Caco-2 (cell line): ENCODE data around the gene SMIM23. TPM values are rescaled to one million over a fixed set of nuclear protein-coding genes. Genes with fewer than 3 reads are reported as not detected.

Source experiments
- BruUV-seq: library from RNA; stranded (reverse); fragments of 400-500 nt; replicated peaks from 2 replicates; lab custom pipeline; 2021; lab: Mats Ljungman, UMichigan
- CTCF ChIA-PET: fragments of 300-600 bp; sonication (Branson Sonifier 250); formaldehyde crosslinking; loops from one replicate; lab custom pipeline; 2022; ENCODE audit warnings: antibody characterized with exemption; lab: Charles Lee
- POLR2A ChIA-PET: fragments of 300-600 bp; sonication (Branson Sonifier 250); formaldehyde crosslinking; loops from one replicate; lab custom pipeline; 2022; ENCODE audit warnings: antibody characterized with exemption; lab: Charles Lee
- DNase-seq, 2 experiments: peaks; one replicate each; pipeline versions ENCODE4 v3.0.0 to v3.0.0-alpha.2; 2020 to 2022
- H3K27me3 ChIP-seq: replicated peaks from 2 replicates; pipeline ENCODE4 v1.6.0; 2011; ENCODE audit warnings: low read length; ENCODE audit not compliant: control insufficient read depth, insufficient read depth
- H3K36me3 ChIP-seq: 2 replicates; pipeline ENCODE4 v1.5.1; 2011; ENCODE audit warnings: low read length; ENCODE audit not compliant: control insufficient read depth, insufficient read depth
- H3K4me1 ChIP-seq: fragments of 250-450 bp; sonication (Bioruptor Pico); 2 replicates; pipeline ENCODE4 v1.5.1; 2020; ENCODE audit warnings: mild to moderate bottlenecking
- H3K4me3 ChIP-seq: 2 replicates; pipeline ENCODE4 v1.5.1; 2011; ENCODE audit warnings: low read depth, mild to moderate bottlenecking, control low read depth, low read length
- H3K9me3 ChIP-seq: fragments of 250-450 bp; sonication (Bioruptor Pico); 2 replicates; pipeline ENCODE4 v1.5.1; 2020; ENCODE audit warnings: mild to moderate bottlenecking, moderate library complexity
- H3K27ac Mint-ChIP-seq: one replicate; pipeline ENCODE4 v1.8.0; 2022; ENCODE audit warnings: mixed read lengths; ENCODE audit not compliant: unreplicated experiment
- H3K27me3 Mint-ChIP-seq: one replicate; pipeline ENCODE4 v1.8.0; 2022; ENCODE audit warnings: mixed read lengths; ENCODE audit not compliant: insufficient read depth, unreplicated experiment
- H3K36me3 Mint-ChIP-seq: one replicate; pipeline ENCODE4 v1.8.0; 2022; ENCODE audit warnings: mild to moderate bottlenecking, mixed read lengths; ENCODE audit not compliant: insufficient read depth, unreplicated experiment
- H3K4me1 Mint-ChIP-seq: one replicate; pipeline ENCODE4 v1.8.0; 2022; ENCODE audit warnings: low read depth, mixed read lengths; ENCODE audit not compliant: unreplicated experiment
- H3K4me3 Mint-ChIP-seq: one replicate; pipeline ENCODE4 v1.8.0; 2022; ENCODE audit warnings: mild to moderate bottlenecking, moderate library complexity, mixed read lengths; ENCODE audit not compliant: unreplicated experiment
- H3K9me3 Mint-ChIP-seq: one replicate; pipeline ENCODE4 v1.8.0; 2022; ENCODE audit warnings: mixed read lengths; ENCODE audit not compliant: unreplicated experiment
- CTCF ChIP-seq, 2 experiments: fragments of 200-600 bp in 1 of 2; IDR thresholded peaks; 1 replicate in 1 of 2; 2 replicates in 1 of 2; pipeline versions ENCODE4 v1.5.1 to v1.8.0; 2011 to 2022; ENCODE audit warnings: antibody characterized with exemption in 1 of 2, control low read depth in 1 of 2, inconsistent platforms in 1 of 2, low read depth in 1 of 2, low read length in 1 of 2, mild to moderate bottlenecking in 1 of 2, moderate library complexity in 1 of 2; ENCODE audit not compliant: insufficient read depth in 1 of 2, severe bottlenecking in 1 of 2, unreplicated experiment in 1 of 2
- intact Hi-C: fragments of 100-400 bp; cut with micrococcal nuclease; formaldehyde crosslinking; loops from one replicate; pipeline ENCODE4 v1.10.0; 2022; ENCODE audit not compliant: unreplicated experiment
- total RNA-seq: library from RNA; stranded (reverse); gene quantifications from 2 replicates; pipeline ENCODE4 v1.2.3, GENCODE V29; 2022

Gene SMIM23
- total RNA-seq, 1 experiment from 2014 or later = not detected

- H3K9me3 ChIP-seq = no peaks in the 10 kb centered on the region
- no peaks in the 10 kb centered on the region for H3K36me3 ChIP-seq
- ChIA-PET CTCF (no interaction called here), POLR2A (no interaction called here)
- H3K9me3 Mint-ChIP-seq = peaks cover 19% of the 10 kb centered on the region
- no TSS peak for BruUV-seq
- intact Hi-C loops = no loop called here
- H3K27me3 Mint-ChIP-seq = peaks cover 8% of the 10 kb centered on the region
- H3K4me3 Mint-ChIP-seq = no peak overlapping the region
- peaks cover 5% of the 10 kb centered on the region; the same call in 1 of the 2 replicates for H3K4me1 ChIP-seq
- H3K27me3 ChIP-seq = no peaks in the 10 kb centered on the region; the same call in 1 of the 2 replicates
- no peak for DNase-seq
- no peak for TF ChIP-seq CTCF (IDR thresholded peaks at IDR 0.05; ENCODE audit: insufficient read depth in 1 of 2, low read depth in 1 of 2, low read length in 1 of 2, severe bottlenecking in 1 of 2, unreplicated experiment in 1 of 2)
- H3K27ac Mint-ChIP-seq = no peak overlapping the region
- no peaks in the 10 kb centered on the region for H3K36me3 Mint-ChIP-seq
- H3K4me1 Mint-ChIP-seq = peaks cover 10% of the 10 kb centered on the region
- no peak overlapping the region for H3K4me3 ChIP-seq
Measured at GRCh38 chr5:171813813-171814490, 28.3 kb downstream of the SMIM23 start.

- peak overlapping the region; percentile 20 for H3K27ac Mint-ChIP-seq
- no peaks in the 10 kb centered on the region for H3K9me3 ChIP-seq
- H3K9me3 Mint-ChIP-seq = peaks cover 10% of the 10 kb centered on the region
- H3K4me1 ChIP-seq = peaks cover 5% of the 10 kb centered on the region; the same call in 1 of the 2 replicates
- no peak for DNase-seq
- no peaks in the 10 kb centered on the region for H3K36me3 ChIP-seq
- H3K4me1 Mint-ChIP-seq = peaks cover 10% of the 10 kb centered on the region
- peak overlapping the region; percentile 2 for H3K4me3 Mint-ChIP-seq
- CTCF ChIA-PET = no interaction called here
- BruUV-seq = no TSS peak
- H3K27me3 Mint-ChIP-seq = peaks cover 3% of the 10 kb centered on the region
- no peaks in the 10 kb centered on the region for H3K27me3 ChIP-seq
- POLR2A ChIA-PET = no interaction called here
- intact Hi-C loops = no loop called here
- H3K4me3 ChIP-seq = no peak overlapping the region
- no peaks in the 10 kb centered on the region for H3K36me3 Mint-ChIP-seq
- TF ChIP-seq CTCF (IDR thresholded peaks at IDR 0.05; ENCODE audit: insufficient read depth in 1 of 2, low read depth in 1 of 2, low read length in 1 of 2, severe bottlenecking in 1 of 2, unreplicated experiment in 1 of 2) = no peak
Measured at GRCh38 chr5:171816666-171817065, 31.0 kb downstream of the SMIM23 start.

- CTCF ChIA-PET = interaction anchor here (0.5 kb wide), 1 partner anchor 353 kb away, joined by 3 read pairs; no protein-coding TSS in a partner anchor
- H3K4me3 ChIP-seq = no peak overlapping the region
- no peaks in the 10 kb centered on the region for H3K27me3 ChIP-seq
- H3K9me3 Mint-ChIP-seq = no peaks in the 10 kb centered on the region
- TF ChIP-seq CTCF (IDR thresholded peaks at IDR 0.05; ENCODE audit: insufficient read depth in 1 of 2, low read depth in 1 of 2, low read length in 1 of 2, severe bottlenecking in 1 of 2, unreplicated experiment in 1 of 2) = no peak
- intact Hi-C loops = no loop called here
- no peak overlapping the region for H3K27ac Mint-ChIP-seq
- no TSS peak for BruUV-seq
- H3K36me3 ChIP-seq = no peaks in the 10 kb centered on the region
- peaks cover 20% of the 10 kb centered on the region for H3K4me1 ChIP-seq
- no peaks in the 10 kb centered on the region for H3K9me3 ChIP-seq
- POLR2A ChIA-PET = no interaction called here
- H3K36me3 Mint-ChIP-seq = peaks cover 6% of the 10 kb centered on the region
- no peak overlapping the region for H3K4me3 Mint-ChIP-seq
- peaks cover 16% of the 10 kb centered on the region for H3K4me1 Mint-ChIP-seq
- H3K27me3 Mint-ChIP-seq = no peaks in the 10 kb centered on the region
- no peak for DNase-seq
Measured at GRCh38 chr5:171820561-171820960, 34.9 kb downstream of the SMIM23 start.
